Karpas-422 (cell line): ENCODE measurements around the gene TMC8. TPM values are rescaled to one million over a fixed set of nuclear protein-coding genes. Genes with fewer than 3 reads are reported as not detected.

Source experiments
- DNase-seq: peaks from one replicate; pipeline ENCODE4 v3.0.0-alpha.2; 2015
- H2AFZ ChIP-seq: fragments of 200-600 bp; sonication (generic); 2 replicates; pipeline ENCODE4 v1.6.1; 2014; ENCODE audit warnings: antibody characterized with exemption, low read length, mixed read lengths
- H3K27ac ChIP-seq: fragments of 200-600 bp; sonication (generic); 2 replicates; pipeline ENCODE4 v1.5.1; 2014; ENCODE audit warnings: mild to moderate bottlenecking, low read length, moderate library complexity
- H3K27me3 ChIP-seq: fragments of 200-600 bp; sonication (generic); 2 replicates; pipeline ENCODE4 v1.6.1; 2014; ENCODE audit warnings: low read length, mixed read lengths
- H3K36me3 ChIP-seq: fragments of 200-600 bp; sonication (generic); 2 replicates; pipeline ENCODE4 v1.6.1; 2014; ENCODE audit warnings: low read length, mixed read lengths; ENCODE audit not compliant: insufficient read depth
- H3K4me1 ChIP-seq: fragments of 200-600 bp; sonication (generic); 2 replicates; pipeline ENCODE4 v1.6.1; 2014; ENCODE audit warnings: mild to moderate bottlenecking, low read length, mixed read lengths
- H3K4me2 ChIP-seq: fragments of 200-600 bp; sonication (generic); 2 replicates; pipeline ENCODE4 v1.6.1; 2014; ENCODE audit warnings: low read length, low read depth, mild to moderate bottlenecking; ENCODE audit not compliant: poor library complexity, severe bottlenecking
- H3K4me3 ChIP-seq: fragments of 200-600 bp; sonication (generic); 2 replicates; pipeline ENCODE4 v1.5.1; 2014; ENCODE audit warnings: mild to moderate bottlenecking, antibody characterized with exemption, low read length, mixed read lengths
- H3K79me2 ChIP-seq: fragments of 200-600 bp; sonication (generic); 2 replicates; pipeline ENCODE4 v1.6.1; 2014; ENCODE audit warnings: mild to moderate bottlenecking, low read length, mixed read lengths
- H3K9ac ChIP-seq: fragments of 200-600 bp; sonication (generic); 2 replicates; pipeline ENCODE4 v1.6.0; 2014; ENCODE audit warnings: low read length
- H3K9me2 ChIP-seq: fragments of 200-600 bp; sonication (generic), shearing (Covaris generic); replicated peaks from 2 replicates; pipeline ENCODE4 v1.6.0; 2014; ENCODE audit warnings: mild to moderate bottlenecking, low read length, moderate library complexity; ENCODE audit not compliant: insufficient read depth
- H3K9me3 ChIP-seq: fragments of 300-700, 200-600 bp; sonication (generic); 2 replicates; pipeline ENCODE4 v1.6.1; 2014; ENCODE audit warnings: low read length, mixed read lengths
- H4K20me1 ChIP-seq: fragments of 200-600 bp; sonication (generic); 2 replicates; pipeline ENCODE4 v1.6.1; 2014; ENCODE audit warnings: mild to moderate bottlenecking, antibody characterized with exemption, low read length, low read depth; ENCODE audit not compliant: insufficient read depth
- total RNA-seq: library from RNA; depleted of rRNA; stranded (reverse); fragments of >200 nt; shearing (Covaris generic); gene quantifications from 2 replicates; pipeline ENCODE4 v1.2.3, GENCODE V29; 2014; ENCODE audit warnings: low replicate concordance; rRNA removed

The TMC8 gene
- total RNA-seq, 1 experiment from 2014 or later = 57.9 TPM

DNA sequence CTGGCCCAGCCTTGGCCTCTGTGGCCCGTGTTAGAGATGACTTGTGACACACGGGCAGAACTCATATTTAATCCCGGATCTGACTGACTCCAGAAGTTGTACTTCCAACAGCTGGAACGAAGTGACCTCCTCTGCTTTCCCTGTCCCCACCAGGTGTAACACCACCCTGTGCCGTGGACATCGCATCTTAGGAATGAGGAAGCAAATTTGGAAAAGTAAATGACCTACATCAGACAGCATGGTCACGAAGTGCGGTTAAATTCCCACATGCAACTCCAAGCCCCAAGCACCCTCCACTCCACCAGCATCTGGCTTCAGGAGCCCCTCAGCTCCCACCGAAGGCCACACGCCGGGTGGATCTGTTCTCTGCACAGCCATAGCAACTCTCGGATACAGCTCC lies 53.3 kb downstream of the TMC8 start:
- Histone ChIP-seq H3K4me2 (no peak overlapping the region), H3K9ac (no peak overlapping the region)

DNA sequence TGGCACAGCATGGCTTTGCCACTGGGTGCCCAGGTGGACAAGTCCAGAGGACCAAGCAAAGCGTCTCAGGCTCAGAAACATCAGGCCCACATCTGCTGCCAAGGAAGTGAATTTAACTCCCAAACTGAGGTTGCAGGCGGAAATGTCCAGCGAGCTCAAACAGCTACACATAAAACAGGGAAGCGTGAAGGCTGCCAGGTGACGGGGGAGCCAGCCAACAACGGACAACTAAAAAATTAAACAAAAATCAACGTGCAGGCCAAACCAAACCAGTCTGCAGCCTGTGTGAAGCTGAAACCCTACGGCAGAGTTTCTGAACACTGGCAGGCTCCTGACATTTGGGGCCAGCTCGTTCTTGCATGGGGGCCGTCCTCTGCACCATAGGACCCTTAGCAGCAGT lies 53.8 kb downstream of the TMC8 start:
- H3K4me1 ChIP-seq = peaks cover 27% of the 10 kb centered on the region
- DNase-seq = no peak
- no peak overlapping the region for H3K27ac ChIP-seq
- peaks cover under 1% of the 10 kb centered on the region for H3K36me3 ChIP-seq
- H3K9ac ChIP-seq = no peak overlapping the region
- no peak overlapping the region for H2AFZ ChIP-seq
- H4K20me1 ChIP-seq = no peaks in the 10 kb centered on the region
- H3K9me3 ChIP-seq = no peaks in the 10 kb centered on the region
- H3K4me3 ChIP-seq = no peak overlapping the region
- H3K27me3 ChIP-seq = no peaks in the 10 kb centered on the region
- no peaks in the 10 kb centered on the region for H3K9me2 ChIP-seq
- peaks cover 27% of the 10 kb centered on the region for H3K79me2 ChIP-seq
- no peak overlapping the region for H3K4me2 ChIP-seq

More for the DNA sequence above, 53.3 kb downstream of the TMC8 start:
- Histone ChIP-seq H3K79me2 (peaks cover 22% of the 10 kb centered on the region), H3K4me3 (no peak overlapping the region), H3K4me1 (peaks cover 23% of the 10 kb centered on the region), H2AFZ (no peak overlapping the region), H3K27ac (no peak overlapping the region), H3K36me3 (no peaks in the 10 kb centered on the region; the same call in none of the 2 replicates), H3K9me2 (no peaks in the 10 kb centered on the region), H4K20me1 (no peaks in the 10 kb centered on the region), H3K27me3 (no peaks in the 10 kb centered on the region), H3K9me3 (no peaks in the 10 kb centered on the region)
- no peak for DNase-seq

DNA sequence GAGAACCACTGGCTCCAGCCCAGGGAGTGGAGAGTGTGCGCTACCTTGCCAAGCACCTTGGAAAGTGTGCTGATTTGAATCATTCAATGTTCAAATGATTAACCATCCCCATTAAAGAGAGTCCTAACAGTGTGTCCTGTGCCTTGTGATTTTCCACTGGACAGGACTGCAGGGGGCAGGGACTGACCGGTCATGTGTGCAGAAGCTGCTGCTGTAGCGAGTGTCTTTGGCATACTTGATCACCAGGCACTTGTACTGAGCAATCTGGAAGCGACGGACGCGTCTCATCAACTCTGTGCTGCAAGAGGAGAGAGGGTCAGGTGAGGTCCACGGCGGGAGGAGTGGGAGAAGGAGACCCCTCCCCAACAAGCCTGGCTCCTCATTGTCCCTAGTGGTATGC lies 54.3 kb downstream of the TMC8 start:
- no peak overlapping the region for H3K4me3 ChIP-seq
- no peaks in the 10 kb centered on the region for H4K20me1 ChIP-seq
- no peaks in the 10 kb centered on the region for H3K9me3 ChIP-seq
- H3K9me2 ChIP-seq = no peaks in the 10 kb centered on the region
- H3K79me2 ChIP-seq = peaks cover 32% of the 10 kb centered on the region
- peaks cover 3% of the 10 kb centered on the region; the same call in 1 of the 2 replicates for H3K36me3 ChIP-seq
- no peak overlapping the region for H3K9ac ChIP-seq
- peaks cover 30% of the 10 kb centered on the region for H3K4me1 ChIP-seq
- no peak overlapping the region for H3K27ac ChIP-seq
- H2AFZ ChIP-seq = no peak overlapping the region
- H3K27me3 ChIP-seq = no peaks in the 10 kb centered on the region
- no peak for DNase-seq
- no peak overlapping the region for H3K4me2 ChIP-seq

DNA sequence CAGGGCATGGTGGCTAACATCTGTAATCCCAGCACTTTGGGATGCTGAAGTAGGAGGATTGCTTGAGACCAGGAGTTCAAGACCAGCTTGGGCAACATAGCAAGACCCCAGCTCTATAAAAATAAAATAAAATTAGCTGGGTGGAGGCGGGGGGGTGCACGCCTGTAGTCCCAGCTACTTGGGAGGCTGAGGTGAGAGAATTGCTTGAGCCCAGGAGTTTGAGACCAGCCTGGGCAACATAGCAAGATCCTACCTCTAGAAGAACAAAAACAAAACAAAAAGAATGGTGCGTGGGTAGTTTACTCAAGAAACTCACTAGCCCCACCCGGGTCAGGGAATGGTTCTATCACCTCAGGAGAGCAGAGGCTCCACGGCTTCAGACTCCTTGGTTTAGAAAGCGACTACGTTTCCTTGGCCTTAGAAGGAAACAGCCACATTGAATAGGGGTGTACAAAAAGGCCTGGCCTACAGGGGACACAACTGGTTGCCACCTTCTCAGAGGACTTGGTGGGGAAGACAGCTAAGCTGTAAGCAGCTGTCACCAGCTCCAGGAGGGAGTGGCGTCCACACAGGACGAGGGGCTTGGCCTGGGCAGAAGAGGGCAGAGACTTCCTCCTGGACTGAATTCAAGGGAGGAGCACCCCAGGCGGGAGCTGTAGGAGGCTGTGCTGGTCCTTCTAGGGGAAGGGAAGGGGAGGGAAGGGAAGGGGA lies 55.6 kb downstream of the TMC8 start:
- Histone ChIP-seq H3K4me3 (peak overlapping the region; percentile 93), H3K36me3 (peaks cover 13% of the 10 kb centered on the region), H3K79me2 (peaks cover 43% of the 10 kb centered on the region), H3K9me3 (no peaks in the 10 kb centered on the region), H4K20me1 (0 out of 2 replicates have a peak, but pooled peaks cover 7% of the 10 kb centered on the region), H3K4me1 (peaks cover 40% of the 10 kb centered on the region), H3K9ac (peak overlapping the region; percentile 81; the same call in 1 of the 2 replicates), H3K27me3 (no peaks in the 10 kb centered on the region), H3K4me2 (peak overlapping the region; percentile 89), H2AFZ (no peak overlapping the region), H3K9me2 (no peaks in the 10 kb centered on the region), H3K27ac (no peak overlapping the region)
- no peak for DNase-seq

DNA sequence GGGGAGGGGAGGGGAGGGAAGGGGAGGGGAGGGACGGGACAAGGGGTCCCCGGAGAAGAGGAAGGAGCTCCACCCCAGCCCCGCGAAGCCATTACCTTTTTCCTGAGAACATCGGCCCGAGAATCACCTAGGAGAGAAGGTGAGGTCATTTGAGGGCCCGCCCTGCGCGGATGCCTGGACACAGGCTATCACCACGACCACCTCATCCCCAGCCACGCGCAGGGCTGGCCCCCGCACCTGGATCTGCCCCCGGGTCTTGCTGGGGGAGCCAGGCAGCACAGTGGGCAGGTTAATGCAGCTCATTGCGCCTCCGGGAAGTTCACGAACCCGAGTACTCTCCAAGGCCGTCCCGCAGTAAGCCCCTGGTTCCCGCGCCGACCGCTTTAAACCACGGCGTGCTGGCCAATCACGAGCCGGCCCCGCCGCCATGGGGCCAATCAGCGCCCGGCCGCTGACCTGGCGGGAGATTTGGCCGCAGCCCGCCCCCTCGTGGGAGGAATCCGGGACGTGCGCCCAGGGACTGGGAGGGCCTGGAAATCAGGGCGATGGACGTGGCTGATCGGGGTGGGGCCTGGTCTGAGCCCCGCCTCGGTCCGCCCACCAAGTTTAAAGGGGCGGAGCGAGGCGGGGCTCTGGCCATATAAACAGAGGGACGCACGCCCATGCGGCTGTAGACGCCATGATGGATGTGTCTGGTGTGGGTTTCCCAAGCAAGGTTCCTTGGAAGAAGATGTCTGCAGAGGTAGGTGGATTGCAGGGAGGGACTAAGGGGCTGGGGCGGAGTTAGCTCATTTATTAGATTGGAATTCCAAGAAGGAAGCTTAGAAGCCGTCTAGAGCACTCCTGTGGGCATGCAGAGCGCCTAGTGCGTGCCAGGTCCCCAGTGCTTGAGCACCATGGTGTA lies 56.4 kb downstream of the TMC8 start, which contains the start of the genes AFMID and TK1:
Gene AFMID, plus strand, starts transcription at position 671 of the 904 bp plus-strand sequence. Its CDS starts 9 bp downstream, at position 680.
Gene TK1, minus strand, starts transcription at position 361 of the 904 bp plus-strand sequence. Its CDS starts 58 bp downstream, at position 303.
- H3K9me2 ChIP-seq = no peaks in the 10 kb centered on the region
- peaks cover 43% of the 10 kb centered on the region for H3K79me2 ChIP-seq
- H3K36me3 ChIP-seq = peaks cover 15% of the 10 kb centered on the region
- DNase-seq = peak; percentile 99
- H3K4me1 ChIP-seq = peaks cover 49% of the 10 kb centered on the region
- H3K9ac ChIP-seq = peak within 1 kb of the TSS; percentile 89
- peak within 1 kb of the TSS; percentile 89 for H3K4me2 ChIP-seq
- no peak within 1 kb of the TSS for H2AFZ ChIP-seq
- H3K9me3 ChIP-seq = no peaks in the 10 kb centered on the region
- H3K27ac ChIP-seq = peak within 1 kb of the TSS; percentile 64
- 0 out of 2 replicates have a peak, but pooled peaks cover 9% of the 10 kb centered on the region for H4K20me1 ChIP-seq
- peak within 1 kb of the TSS; percentile 93 for H3K4me3 ChIP-seq
- H3K27me3 ChIP-seq = no peaks in the 10 kb centered on the region

Other genes starting within 250 kb of the TMC8 start
- gene TNRC6C, start 172.1 kb upstream of the TMC8 start, total RNA-seq = not detected in 2 replicates
- 70.7 and 179 TPM in 2 replicates for gene TMC6, start 2.0 kb upstream of the TMC8 start, total RNA-seq
- gene C17orf99, start 15.6 kb downstream of the TMC8 start, total RNA-seq = not detected in 2 replicates
- 31.9 and 33.6 TPM in 2 replicates for gene SYNGR2, start 37.8 kb downstream of the TMC8 start, total RNA-seq
- gene TK1, start 56.3 kb downstream of the TMC8 start, total RNA-seq = 22.7 and 48.0 TPM in 2 replicates
- gene AFMID, start 56.6 kb downstream of the TMC8 start, total RNA-seq = 94.3 and 104 TPM in 2 replicates
- 45.4 and 46.8 TPM in 2 replicates for gene BIRC5, start 83.5 kb downstream of the TMC8 start, total RNA-seq
- gene TMEM235, start 100.9 kb downstream of the TMC8 start, total RNA-seq = not detected in 2 replicates
- gene SOCS3, start 229.3 kb downstream of the TMC8 start, total RNA-seq = not detected in 2 replicates
- 15.9 and 33.3 TPM in 2 replicates for gene PGS1, start 247.9 kb downstream of the TMC8 start, total RNA-seq